ENCODE data around the gene NKG7.
A peak's percentile ranks its signal among the peaks of the same experiment; 100 is the strongest.

Gene NKG7

DNA sequence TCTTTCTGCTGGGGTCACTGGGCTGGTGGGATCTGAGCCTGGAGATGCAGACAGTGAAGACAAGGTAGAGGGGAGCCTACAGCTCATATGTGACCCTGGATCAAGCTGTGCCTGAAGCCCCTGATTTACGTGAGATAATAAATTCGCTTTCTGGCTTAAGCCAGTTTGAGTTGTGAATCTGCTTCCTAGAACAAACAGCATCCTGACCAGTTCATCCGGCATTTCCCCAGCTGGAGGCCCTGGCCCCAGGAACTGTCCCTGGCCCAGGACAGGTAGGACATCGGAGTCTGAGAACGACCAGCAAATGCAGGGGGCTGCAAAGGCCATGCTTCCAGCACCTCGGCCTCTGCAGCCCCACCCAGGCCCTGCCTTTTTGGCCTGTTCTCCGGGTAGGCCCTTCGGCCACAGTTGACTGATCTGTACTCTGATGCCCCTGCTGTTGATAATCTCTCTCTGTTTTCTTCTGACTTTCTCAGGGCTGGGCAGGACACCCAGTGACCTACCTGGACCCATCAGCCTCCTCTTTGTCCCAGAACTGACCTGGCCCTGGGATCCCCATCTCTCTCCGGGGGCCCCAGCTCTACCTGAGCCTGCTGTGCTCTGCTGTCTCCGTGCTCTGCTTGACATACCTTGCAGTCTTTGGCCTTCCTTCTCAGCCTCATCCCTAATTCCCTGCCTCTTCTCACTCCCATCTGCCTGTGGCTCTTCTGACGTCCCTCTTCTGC is 21.0 kb downstream of the NKG7 start:
- TF ChIP-seq, protein P1, sequence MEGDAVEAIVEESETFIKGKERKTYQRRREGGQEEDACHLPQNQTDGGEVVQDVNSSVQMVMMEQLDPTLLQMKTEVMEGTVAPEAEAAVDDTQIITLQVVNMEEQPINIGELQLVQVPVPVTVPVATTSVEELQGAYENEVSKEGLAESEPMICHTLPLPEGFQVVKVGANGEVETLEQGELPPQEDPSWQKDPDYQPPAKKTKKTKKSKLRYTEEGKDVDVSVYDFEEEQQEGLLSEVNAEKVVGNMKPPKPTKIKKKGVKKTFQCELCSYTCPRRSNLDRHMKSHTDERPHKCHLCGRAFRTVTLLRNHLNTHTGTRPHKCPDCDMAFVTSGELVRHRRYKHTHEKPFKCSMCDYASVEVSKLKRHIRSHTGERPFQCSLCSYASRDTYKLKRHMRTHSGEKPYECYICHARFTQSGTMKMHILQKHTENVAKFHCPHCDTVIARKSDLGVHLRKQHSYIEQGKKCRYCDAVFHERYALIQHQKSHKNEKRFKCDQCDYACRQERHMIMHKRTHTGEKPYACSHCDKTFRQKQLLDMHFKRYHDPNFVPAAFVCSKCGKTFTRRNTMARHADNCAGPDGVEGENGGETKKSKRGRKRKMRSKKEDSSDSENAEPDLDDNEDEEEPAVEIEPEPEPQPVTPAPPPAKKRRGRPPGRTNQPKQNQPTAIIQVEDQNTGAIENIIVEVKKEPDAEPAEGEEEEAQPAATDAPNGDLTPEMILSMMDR (IDR thresholded peaks at IDR 0.05; ENCODE audit: low read depth, low read length, missing control alignments), result no peak
- DNase-seq, result no peak
- no peaks in the 10 kb centered on the region for H3K27me3 ChIP-seq (replicated peaks)
- in situ Hi-C loops (cut with HindIII; ENCODE audit: low pct_ligation_motif_present, low sequenced_read_pairs), result no loop called here
- H3K4me3 ChIP-seq (ENCODE audit: low read depth, low read length), result no peak overlapping the region
- H3K27ac ChIP-seq, result no peak overlapping the region
- peaks cover 6% of the 10 kb centered on the region for H3K36me3 ChIP-seq (replicated peaks)

DNA sequence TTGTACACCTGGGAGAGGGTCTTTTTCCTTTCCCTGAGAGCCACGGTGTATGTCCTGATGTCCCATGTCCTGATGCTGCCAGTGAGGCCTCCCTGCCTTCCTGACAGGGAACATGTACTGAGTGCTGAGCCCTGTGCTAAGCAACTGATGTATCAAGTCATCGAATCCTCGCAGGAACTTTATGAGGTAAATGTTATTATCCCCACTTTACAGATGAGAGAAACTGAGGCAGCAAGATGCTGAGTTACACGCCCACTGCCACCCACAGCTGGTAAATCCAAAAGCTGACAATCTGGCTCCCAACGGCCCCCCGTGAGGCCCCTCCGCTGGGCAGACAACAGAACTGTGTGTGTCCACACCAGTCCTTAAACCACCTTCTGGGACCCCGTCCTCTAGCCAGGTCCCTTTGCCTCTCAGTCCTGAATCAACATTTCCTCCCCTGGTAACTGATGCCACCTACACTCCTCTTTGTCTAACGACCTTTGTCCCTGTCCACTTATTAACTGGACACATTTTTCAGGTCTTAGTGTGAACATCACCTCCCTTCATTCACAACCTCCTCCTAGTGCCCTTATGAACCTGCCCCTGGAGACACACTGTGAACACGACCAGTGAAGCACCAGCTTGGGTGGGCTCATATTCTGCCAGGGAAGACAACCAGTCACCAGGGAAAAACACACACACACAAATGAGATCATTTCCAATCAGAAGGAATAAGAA is 25.1 kb downstream of the NKG7 start:
- Histone ChIP-seq H3K27me3 (replicated peaks) (no peaks in the 10 kb centered on the region), H3K27ac (no peak overlapping the region), H3K36me3 (replicated peaks) (peaks cover 6% of the 10 kb centered on the region), H3K4me3 (ENCODE audit: low read depth, low read length) (no peak overlapping the region)
- TF ChIP-seq, protein P1 (IDR thresholded peaks at IDR 0.05; ENCODE audit: low read depth, low read length, missing control alignments), result no peak
- in situ Hi-C loops (cut with HindIII; ENCODE audit: low pct_ligation_motif_present, low sequenced_read_pairs), result no loop called here
- no peak for DNase-seq

GRCh38 chr19:51346742-51347141 is 25.7 kb downstream of the NKG7 start:
- Histone ChIP-seq H3K4me3 (ENCODE audit: low read depth, low read length) (no peak overlapping the region), H3K36me3 (replicated peaks) (peaks cover 6% of the 10 kb centered on the region), H3K27ac (no peak overlapping the region), H3K27me3 (replicated peaks) (no peaks in the 10 kb centered on the region)
- DNase-seq, result no peak
- in situ Hi-C loops (cut with HindIII; ENCODE audit: low pct_ligation_motif_present, low sequenced_read_pairs), result no loop called here
- TF ChIP-seq, protein P1 (IDR thresholded peaks at IDR 0.05; ENCODE audit: low read depth, low read length, missing control alignments), result peak; percentile 13

GRCh38 chr19:51345076-51345620 is 27.3 kb downstream of the NKG7 start:
- no peak for DNase-seq
- in situ Hi-C loops (cut with HindIII; ENCODE audit: low pct_ligation_motif_present, low sequenced_read_pairs), result no loop called here
- H3K4me3 ChIP-seq (ENCODE audit: low read depth, low read length), result no peak overlapping the region
- H3K27ac ChIP-seq, result no peak overlapping the region
- no peaks in the 10 kb centered on the region for H3K27me3 ChIP-seq (replicated peaks)
- H3K36me3 ChIP-seq (replicated peaks), result no peaks in the 10 kb centered on the region
- TF ChIP-seq, protein P1 (IDR thresholded peaks at IDR 0.05; ENCODE audit: low read depth, low read length, missing control alignments), result no peak

DNA sequence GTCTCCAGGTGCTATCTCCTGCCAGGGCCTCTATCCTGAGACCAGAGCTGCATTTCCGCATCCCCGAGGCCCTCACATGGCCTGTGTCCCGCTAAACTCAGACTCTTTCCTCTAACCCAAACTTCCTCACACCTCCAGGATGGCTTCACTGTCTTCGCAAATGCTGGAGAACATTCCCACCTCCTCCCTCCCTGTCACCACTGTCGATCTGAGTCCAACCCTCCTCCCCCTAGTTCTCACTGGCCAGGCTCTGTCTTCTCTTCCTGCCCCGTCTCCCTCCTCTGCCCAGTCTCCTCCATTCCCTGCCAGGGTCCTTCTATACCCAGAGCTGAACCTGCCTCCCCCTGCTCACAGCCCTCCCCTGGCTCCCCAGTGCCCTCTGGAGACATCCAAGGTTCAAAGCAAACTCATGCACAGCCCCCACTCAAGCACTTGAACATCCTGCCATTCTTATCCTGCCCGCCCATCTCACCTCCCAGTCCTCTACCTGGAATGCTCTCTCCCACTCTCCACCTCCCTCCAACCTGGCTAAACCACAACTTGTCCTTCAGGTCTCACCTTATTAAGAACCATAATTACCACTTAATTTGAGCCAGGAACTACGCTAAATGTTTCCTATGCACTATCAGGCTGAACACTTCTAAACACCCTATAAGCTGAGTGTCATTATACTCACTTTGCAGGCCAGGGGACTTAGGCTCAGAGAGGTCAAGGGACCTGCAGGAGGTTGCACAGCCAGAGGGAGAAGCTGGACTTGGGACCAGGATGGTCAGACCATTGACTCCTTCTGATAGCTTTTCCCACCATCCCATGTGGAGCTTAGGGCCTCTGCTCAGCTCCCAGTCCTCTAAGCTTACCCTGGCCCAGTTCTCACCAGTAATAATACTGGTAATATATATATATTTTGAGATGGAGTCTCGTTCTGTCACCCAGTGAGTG is 29.6 kb downstream of the NKG7 start:
- Histone ChIP-seq H3K36me3 (replicated peaks) (no peaks in the 10 kb centered on the region), H3K4me3 (ENCODE audit: low read depth, low read length) (no peak overlapping the region), H3K27ac (no peak overlapping the region), H3K27me3 (replicated peaks) (no peaks in the 10 kb centered on the region)
- DNase-seq, result no peak
- in situ Hi-C loops (cut with HindIII; ENCODE audit: low pct_ligation_motif_present, low sequenced_read_pairs), result no loop called here
- TF ChIP-seq, protein P1 (IDR thresholded peaks at IDR 0.05; ENCODE audit: low read depth, low read length, missing control alignments), result no peak
